Measurements from ENCODE around the gene DOCK2.

GRCh38 chr5:170070556-170071412, 433.7 kb downstream of the DOCK2 start:
- TF ChIP-seq CTCF (IDR thresholded peaks at IDR 0.05; ENCODE audit: borderline replicate concordance, extremely low read depth, low read length, poor library complexity, severe bottlenecking) = peak; percentile 69
- no peak for TF ChIP-seq EZH2 (IDR thresholded peaks at IDR 0.05; ENCODE audit: borderline replicate concordance, low read depth, low read length, severe bottlenecking)
